HL-60/S4 treated with phorbol 12-myristate 13-acetate at 8.2 ng/mL for 4 days and 3 days (cell line): ENCODE measurements around the gene TMEM54.
"Not testable (repeated sequence)": the region's sequence is repeated elsewhere in the genome, so short reads cannot be mapped to it uniquely, and the experiment has no call there.

Source experiments
- in situ Hi-C: fragments of 300-500 bp; cut with MboI; formaldehyde crosslinking; loops from 2 replicates; pipeline ENCODE4 v1.15.0; 2022; ENCODE audit warnings: low sequenced_read_pairs

The TMEM54 gene

DNA sequence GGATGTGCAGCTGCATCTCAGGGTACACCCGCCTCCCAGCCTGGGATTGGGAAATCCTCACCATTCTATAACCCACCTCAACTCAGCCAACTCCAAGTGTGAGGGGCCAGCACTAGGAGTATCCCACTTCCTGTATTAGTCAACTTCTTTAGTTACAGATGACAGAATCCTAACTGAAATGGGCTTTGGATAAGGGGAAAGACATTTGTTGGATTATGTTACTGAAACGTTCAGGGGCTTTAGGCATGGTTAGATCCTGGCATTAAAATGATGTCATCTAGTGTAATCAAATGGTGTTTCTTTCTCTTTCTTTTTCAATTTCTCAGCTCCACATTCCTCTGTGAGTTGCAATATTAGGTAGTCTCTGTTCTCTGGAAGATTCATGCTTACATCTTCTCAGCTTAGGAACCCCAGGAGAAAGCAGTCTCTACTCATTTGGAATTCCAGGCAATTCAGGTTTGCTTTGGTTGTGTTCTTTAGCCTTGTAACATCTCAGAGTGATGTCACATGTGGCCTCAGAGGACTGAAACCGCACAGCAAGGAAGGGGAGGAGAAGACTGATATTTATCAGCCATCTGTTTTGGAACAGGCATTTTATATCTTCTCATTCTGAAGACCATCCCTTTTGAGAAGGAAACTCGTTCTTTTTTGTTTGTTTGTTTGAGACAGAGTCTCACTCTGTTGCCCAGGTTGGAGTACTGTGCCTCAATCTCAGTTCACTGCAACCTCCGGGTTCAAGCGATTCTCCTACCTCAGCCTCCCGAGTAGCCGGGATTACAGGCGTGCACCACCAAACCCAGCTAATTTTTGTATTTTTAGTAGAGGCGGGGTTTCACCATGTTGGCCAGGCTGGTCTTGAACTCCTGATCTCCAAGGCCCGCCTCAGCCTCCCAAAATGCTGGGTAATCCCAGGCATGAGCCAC, 18.9 kb upstream of the TMEM54 start:
- in situ Hi-C loops: no loop called here

DNA sequence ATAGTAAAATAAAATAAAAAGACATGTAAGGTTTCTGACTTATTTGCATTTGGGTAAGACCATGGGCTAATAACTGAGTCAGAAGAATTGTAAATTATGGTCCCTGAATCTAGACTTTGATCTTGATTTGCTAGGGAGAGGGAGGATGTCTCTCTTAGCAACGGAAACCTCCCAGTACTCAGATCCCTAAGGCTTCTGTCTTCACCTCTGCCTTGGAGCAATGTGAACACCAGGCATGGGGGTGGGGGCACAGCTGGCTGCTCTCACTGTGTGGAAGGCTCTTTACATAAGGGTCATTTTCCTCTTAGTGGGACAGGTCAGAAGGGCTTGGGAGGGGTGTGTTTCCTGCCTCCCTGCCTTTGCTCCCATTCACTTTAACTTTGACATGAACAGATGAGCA, 17.0 kb upstream of the TMEM54 start:
- in situ Hi-C loops: no loop called here

GRCh38 chr1:32917521-32917920, 16.3 kb upstream of the TMEM54 start:
- in situ Hi-C loops: no loop called here

DNA sequence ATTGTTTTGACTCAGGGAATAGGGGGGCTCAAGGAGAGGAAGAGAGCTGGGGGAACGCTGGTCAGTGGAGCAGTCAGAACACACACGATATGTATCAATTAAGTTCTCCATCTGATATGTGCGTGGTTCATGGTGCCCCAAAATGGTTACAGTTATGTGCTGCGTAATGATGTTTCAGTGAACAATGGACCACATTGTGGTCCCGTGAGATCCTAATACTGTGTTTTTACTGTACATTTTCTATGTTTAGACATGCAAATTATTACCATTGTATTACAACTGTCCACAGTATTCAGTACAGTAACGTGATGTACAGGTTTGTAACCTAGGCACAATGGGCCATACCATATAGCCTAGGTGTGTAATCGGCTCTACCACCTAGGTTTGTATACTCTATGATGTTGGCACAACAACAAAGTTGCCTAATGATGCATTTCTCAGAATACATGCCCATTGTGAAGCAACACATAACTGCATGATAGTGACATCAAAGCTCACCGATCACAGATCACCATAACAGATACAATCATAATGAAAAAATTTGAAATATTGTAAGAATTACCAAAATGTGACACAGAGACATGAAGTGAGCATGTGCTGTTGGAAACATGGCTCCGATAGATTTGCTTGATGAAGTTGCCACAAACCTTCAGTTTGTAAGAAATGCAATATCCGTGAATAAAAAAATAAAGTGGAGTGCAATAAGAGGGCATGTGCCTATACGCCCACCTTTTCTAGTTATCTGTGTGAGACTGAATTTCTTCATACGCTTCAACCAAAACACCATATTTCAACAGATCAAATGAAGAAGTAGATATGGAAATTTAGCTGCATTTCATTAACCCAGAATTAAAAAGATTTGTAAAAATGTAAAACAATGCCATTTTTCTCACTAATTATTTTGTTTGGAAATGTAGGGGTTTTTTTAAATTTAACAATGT, 14.8 kb upstream of the TMEM54 start:
- in situ Hi-C loops: no loop called here

DNA sequence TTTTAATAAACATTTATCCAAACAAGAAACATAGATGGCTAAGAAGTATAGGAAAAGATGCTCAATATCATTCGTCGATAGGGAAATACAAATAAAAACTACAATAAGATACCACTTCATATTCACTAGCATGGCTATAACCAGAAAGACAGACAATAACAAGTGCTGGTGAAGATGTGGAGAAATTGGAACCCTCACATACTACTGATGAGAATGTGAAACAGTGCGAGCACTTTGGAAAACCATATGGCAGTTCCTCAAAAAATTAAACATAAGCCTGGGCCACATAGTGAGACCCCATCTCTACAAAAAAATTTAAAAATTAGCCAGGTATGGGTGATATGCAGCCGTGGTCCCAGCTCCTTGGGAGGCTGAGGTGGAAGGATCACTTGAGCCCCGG, 9.1 kb upstream of the TMEM54 start:
- in situ Hi-C loops: no loop called here

GRCh38 chr1:32907435-32907834, 6.2 kb upstream of the TMEM54 start:
- in situ Hi-C loops: no loop called here

GRCh38 chr1:32906654-32907053, 5.5 kb upstream of the TMEM54 start:
- in situ Hi-C loops: no loop called here

GRCh38 chr1:32905588-32905987, 4.4 kb upstream of the TMEM54 start:
- in situ Hi-C loops: not testable (repeated sequence)

DNA sequence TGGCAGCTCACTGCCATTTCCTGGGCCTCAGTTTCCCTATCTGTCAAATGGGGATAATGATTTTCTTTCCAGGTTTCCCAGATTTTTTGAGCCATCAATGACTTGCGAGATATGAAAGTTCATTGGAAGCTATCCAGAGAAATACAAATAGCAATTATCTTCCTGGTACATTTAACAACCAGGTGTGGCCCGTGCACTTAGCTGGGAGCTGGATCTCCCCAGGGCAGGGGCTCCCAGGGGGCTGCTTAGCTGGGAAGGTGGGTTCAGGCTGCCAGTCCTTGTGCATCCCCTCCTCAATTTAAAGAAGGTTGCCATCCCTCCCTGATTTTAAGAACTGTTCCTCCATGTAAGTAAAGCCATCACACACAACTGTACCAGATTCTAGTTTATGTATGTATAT, 3.6 kb upstream of the TMEM54 start:
- in situ Hi-C loops: no loop called here

DNA sequence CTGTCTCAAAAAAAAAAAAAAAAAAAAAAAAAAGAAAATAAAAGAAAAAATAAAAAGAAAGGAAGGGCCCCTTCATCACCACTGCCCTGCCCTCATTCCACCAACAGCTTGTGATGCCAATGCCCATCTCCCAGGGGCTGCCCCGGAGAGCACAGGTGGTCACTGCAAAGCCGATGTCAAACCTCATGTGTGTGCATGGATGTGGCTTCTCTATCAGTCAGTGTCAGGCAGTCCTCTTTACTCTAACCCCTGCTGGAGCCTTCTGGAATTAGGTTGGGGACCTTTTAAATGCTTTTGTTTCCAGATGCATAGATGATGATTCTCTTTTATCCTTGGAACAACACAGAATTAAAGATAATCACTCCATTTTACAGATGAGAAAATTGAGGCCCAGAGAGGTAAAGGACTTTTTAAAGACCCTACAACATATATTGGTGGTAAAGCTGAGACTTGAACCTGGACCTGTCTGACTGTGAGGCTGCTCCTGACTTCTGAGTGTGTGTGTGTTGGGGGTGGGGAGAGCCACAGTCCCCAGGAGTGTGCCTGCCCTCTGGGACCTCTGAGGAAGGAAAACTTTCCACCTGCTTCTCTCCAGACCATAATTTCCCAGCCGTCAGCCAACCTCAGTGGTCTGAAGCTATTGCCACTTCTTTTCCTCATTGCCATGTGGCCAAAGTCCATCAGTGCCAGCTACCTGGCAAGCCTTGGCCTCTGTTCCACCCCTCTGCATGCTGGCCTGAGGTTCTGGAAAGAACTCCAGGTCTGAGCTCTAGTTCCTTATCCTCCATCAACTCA, 3.0 kb upstream of the TMEM54 start:
- in situ Hi-C loops: no loop called here

DNA sequence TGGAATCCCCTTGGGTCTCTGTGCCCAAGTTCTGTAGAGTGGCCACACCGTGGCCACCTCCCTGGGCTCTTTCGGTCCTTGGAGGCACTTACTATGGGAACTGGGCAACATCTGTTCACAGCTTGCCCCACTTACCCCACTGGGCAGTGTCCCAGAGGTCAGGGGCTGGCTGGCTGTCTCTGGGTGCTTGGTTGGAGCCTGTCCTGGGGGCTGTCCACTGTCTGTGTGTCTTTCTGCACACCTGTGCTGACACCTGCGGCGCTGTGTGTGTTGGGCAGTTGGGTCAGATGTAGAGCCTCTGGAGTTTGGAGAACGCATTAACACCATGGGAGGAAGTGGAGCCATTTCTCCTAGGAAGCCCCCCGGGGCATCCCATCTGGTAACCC, 1.3 kb upstream of the TMEM54 start:
- in situ Hi-C loops: no loop called here

DNA sequence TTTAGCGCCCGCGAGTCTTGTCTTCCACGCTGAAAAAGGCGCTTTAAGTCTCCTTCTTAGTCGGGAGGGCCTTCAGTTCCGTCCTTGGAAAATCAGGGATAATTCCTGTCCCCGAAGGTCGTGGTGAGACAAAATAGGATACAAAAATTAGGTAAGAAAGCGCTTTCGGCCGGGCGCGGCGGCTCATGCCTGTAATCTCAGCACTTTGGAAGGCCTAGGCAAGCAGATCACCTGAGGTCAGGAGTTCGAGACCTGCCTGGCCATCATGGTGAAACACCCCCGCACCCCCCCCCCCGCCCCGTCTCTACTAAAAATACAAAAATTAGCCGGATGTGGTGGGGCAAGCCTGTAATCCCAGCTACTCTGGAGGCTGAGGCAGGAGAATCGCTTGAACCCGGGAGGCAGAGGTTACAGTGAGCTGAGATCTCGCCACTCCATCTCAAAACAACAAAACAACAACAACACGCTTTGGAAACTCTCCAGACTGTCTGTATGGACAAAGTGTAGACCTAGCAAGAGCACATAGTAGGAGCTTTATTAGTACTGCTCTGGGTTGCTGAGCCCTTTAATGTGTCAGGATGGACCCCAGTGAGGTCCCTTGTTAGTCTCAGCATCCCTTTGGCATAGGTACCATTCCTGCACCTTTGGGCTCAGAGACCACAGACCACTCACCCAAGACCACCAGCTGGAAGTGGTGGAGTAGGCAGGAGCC, 790 bp upstream of the TMEM54 start:
- in situ Hi-C loops: no loop called here

GRCh38 chr1:32900371-32900955, 726 bp downstream of the TMEM54 start:
- in situ Hi-C loops: no loop called here

- in situ Hi-C loops: no loop called here
Observed at GRCh38 chr1:32899586-32900296, 1.4 kb downstream of the TMEM54 start.

GRCh38 chr1:32898958-32899357, 2.2 kb downstream of the TMEM54 start:
- in situ Hi-C loops: no loop called here

DNA sequence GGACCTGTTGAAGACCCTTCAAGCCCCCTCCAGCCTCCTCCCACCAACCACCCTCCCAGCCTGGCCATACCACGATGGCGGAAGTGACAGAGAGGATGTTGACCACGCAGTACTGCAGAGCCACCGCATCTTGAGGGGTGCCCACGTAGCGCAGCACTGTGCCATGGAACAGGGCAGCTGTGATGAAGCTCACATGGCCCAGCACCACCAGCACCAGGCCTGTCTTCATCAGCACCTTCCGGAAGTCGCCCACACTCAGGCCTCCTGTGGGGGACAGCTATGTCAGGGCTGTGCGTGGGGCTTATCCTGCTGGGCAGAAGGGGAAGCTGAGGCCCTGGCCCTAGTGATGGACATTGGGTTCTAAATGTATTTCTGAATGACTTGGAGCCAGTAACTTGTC, 3.1 kb downstream of the TMEM54 start:
- in situ Hi-C loops: no loop called here

- in situ Hi-C loops: no loop called here
Observed at GRCh38 chr1:32897082-32898049, 3.8 kb downstream of the TMEM54 start.

DNA sequence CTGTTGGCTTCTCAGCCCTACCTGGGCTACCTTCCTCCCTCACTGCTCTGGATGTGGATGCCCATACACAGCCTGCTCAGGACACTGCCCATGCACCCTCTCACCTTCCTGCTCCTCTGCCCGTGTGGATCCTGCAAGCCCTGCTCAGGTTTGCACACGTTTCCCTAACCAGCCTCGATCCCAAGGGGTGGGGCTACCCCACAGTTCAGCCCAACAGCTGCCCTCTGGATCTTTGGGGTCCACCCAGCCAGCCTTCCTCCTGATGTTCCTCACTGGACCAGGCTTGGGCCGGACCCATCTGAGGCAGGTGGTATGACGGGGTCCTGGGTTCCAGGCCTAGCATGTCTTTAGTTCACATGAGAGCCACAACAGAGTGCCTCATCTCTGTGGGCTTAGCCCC, 4.7 kb downstream of the TMEM54 start:
- in situ Hi-C loops: no loop called here
